ENCODE data around the gene MRAS. TPM values are rescaled to one million over a fixed set of nuclear protein-coding genes. Genes with fewer than 3 reads are reported as not detected.

MRAS gene
- polyA plus RNA-seq, 1 experiment, result 58.3 TPM

DNA sequence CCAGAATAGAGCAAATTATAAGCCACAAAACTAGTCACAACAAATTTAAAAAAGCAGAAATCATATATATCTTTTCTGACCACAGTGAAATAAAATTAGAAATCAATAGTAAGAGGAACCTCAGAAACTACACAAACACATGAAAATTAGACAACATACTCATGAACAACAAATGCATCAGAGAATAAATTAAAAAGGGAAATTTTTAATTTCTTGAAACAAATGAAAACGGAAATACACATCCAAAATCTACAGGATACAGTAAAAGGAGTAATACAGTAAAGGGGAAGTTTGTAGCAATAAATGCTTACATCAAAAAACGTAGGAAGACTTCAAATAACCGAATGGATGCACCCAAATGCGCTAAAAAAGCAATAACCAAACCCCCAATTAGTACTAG lies 37.9 kb upstream of the MRAS start:
- POLR2A ChIA-PET, result no interaction called here
- Histone ChIP-seq H3K27me3 (ENCODE audit: control insufficient read depth, insufficient read depth, low read length) (peaks cover 12% of the 10 kb centered on the region), H3K9me3 (ENCODE audit: control insufficient read depth, insufficient read depth, low read length) (peaks cover 15% of the 10 kb centered on the region), H3K4me3 (ENCODE audit: low read depth, low read length) (no peak overlapping the region), H3K27ac (ENCODE audit: low read depth, low read length) (no peak overlapping the region)
- no peak for DNase-seq (ENCODE audit: low read depth, low spot score)
- CTCF ChIA-PET, result no interaction called here
- TF ChIP-seq, protein P1, sequence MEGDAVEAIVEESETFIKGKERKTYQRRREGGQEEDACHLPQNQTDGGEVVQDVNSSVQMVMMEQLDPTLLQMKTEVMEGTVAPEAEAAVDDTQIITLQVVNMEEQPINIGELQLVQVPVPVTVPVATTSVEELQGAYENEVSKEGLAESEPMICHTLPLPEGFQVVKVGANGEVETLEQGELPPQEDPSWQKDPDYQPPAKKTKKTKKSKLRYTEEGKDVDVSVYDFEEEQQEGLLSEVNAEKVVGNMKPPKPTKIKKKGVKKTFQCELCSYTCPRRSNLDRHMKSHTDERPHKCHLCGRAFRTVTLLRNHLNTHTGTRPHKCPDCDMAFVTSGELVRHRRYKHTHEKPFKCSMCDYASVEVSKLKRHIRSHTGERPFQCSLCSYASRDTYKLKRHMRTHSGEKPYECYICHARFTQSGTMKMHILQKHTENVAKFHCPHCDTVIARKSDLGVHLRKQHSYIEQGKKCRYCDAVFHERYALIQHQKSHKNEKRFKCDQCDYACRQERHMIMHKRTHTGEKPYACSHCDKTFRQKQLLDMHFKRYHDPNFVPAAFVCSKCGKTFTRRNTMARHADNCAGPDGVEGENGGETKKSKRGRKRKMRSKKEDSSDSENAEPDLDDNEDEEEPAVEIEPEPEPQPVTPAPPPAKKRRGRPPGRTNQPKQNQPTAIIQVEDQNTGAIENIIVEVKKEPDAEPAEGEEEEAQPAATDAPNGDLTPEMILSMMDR (IDR thresholded peaks at IDR 0.05; ENCODE audit: low read depth, low read length), result no peak

DNA sequence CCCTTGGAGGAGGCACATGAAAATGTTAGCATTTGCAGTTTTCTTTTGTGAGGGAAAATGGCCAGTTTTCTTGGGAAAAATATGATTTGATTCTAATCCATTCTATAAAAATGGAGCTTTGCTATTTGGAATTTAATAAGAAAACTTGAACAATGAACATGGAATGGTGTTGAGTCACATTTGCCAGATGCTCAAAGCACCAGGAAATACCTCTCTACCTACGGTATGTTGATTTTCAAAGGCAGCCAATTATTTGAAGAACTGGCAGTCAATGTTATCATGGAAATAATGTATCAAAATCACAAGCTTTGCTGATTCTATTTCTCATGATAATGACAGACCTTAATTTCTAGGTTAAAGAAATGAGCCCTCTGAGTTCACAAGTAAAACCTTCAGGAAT lies 33.6 kb upstream of the MRAS start:
- H3K27ac ChIP-seq (ENCODE audit: low read depth, low read length), result no peak overlapping the region
- peaks cover 2% of the 10 kb centered on the region; the same call in 1 of the 2 replicates for H3K9me3 ChIP-seq (ENCODE audit: control insufficient read depth, insufficient read depth, low read length)
- H3K4me3 ChIP-seq (ENCODE audit: low read depth, low read length), result no peak overlapping the region
- H3K27me3 ChIP-seq (ENCODE audit: control insufficient read depth, insufficient read depth, low read length), result peaks cover 32% of the 10 kb centered on the region
- TF ChIP-seq, protein P1 (IDR thresholded peaks at IDR 0.05; ENCODE audit: low read depth, low read length), result no peak
- DNase-seq (ENCODE audit: low read depth, low spot score), result no peak
- ChIA-PET CTCF (interaction anchor here (0.6 to 1.4 kb wide), 2 partner anchors 14 to 16 kb away, joined by 3 read pairs; no protein-coding TSS in a partner anchor), POLR2A (no interaction called here)

DNA sequence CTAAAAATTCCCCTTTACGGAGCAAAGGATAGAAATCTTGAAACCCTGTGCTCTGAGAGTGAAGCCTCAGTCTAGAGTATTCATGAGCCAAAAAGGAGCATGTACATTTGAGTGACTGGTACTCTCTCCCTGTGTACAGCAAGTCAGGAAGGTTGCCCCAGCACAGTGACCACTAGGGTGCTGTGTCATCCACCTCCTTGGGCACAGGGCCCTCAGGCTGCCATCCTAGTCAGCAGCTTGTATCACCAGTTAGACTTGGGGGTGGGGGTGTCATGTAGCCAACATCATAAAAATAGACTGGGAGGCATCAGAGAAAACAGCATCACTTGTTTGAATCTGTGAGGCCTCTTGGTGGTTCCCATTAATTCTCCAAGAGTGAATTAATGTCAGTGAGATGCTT lies 30.7 kb upstream of the MRAS start:
- DNase-seq (ENCODE audit: low read depth, low spot score), result no peak
- ChIA-PET CTCF (interaction anchor here (1.0 kb wide), 1 partner anchor 11 kb away, joined by 3 read pairs; no protein-coding TSS in a partner anchor), POLR2A (no interaction called here)
- Histone ChIP-seq H3K27me3 (ENCODE audit: control insufficient read depth, insufficient read depth, low read length) (peaks cover 32% of the 10 kb centered on the region), H3K27ac (ENCODE audit: low read depth, low read length) (no peak overlapping the region), H3K9me3 (ENCODE audit: control insufficient read depth, insufficient read depth, low read length) (no peaks in the 10 kb centered on the region), H3K4me3 (ENCODE audit: low read depth, low read length) (no peak overlapping the region)
- TF ChIP-seq, protein P1 (IDR thresholded peaks at IDR 0.05; ENCODE audit: low read depth, low read length), result no peak

DNA sequence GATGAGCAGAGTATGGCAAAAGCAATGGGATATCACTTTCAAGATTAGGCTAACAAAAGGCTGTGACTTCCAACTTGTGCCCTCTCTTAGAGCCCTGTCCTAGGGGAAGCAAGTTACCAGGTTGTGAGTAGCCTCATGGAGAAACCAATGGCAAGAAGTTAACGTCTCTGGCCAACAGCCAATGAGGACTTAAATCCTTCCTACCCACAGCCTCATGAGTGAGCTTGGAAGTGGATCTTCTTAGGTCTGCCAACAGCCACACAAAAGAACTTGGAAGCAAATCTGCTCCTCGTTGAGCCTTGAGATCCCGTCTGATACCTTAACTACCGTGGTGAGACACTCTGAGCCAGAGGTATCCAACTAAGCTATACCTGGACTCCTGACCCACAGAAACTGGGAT lies 24.4 kb upstream of the MRAS start:
- no peak for DNase-seq (ENCODE audit: low read depth, low spot score)
- no peak overlapping the region for H3K27ac ChIP-seq (ENCODE audit: low read depth, low read length)
- TF ChIP-seq, protein P1 (IDR thresholded peaks at IDR 0.05; ENCODE audit: low read depth, low read length), result no peak
- peaks cover 20% of the 10 kb centered on the region for H3K27me3 ChIP-seq (ENCODE audit: control insufficient read depth, insufficient read depth, low read length)
- ChIA-PET CTCF (no interaction called here), POLR2A (no interaction called here)
- H3K9me3 ChIP-seq (ENCODE audit: control insufficient read depth, insufficient read depth, low read length), result no peaks in the 10 kb centered on the region
- H3K4me3 ChIP-seq (ENCODE audit: low read depth, low read length), result no peak overlapping the region

- TF ChIP-seq, protein P1 (IDR thresholded peaks at IDR 0.05; ENCODE audit: low read depth, low read length), result no peak
- no peak for DNase-seq (ENCODE audit: low read depth, low spot score)
- Histone ChIP-seq H3K9me3 (ENCODE audit: control insufficient read depth, insufficient read depth, low read length) (no peaks in the 10 kb centered on the region; the same call in 1 of the 2 replicates), H3K4me3 (ENCODE audit: low read depth, low read length) (no peak overlapping the region), H3K27me3 (ENCODE audit: control insufficient read depth, insufficient read depth, low read length) (peaks cover 12% of the 10 kb centered on the region), H3K27ac (ENCODE audit: low read depth, low read length) (no peak overlapping the region)
- CTCF ChIA-PET, result interaction anchor here (0.7 to 1.0 kb wide), 2 partner anchors 89 to 597 kb away, joined by 5 to 10 read pairs; no protein-coding TSS in a partner anchor
- POLR2A ChIA-PET, result interaction anchor here (0.8 kb wide), 1 partner anchor 151 kb away, joined by 3 read pairs; the partner anchor contains the start of gene DBR1
Observed at GRCh38 chr3:138325990-138326389, 22.4 kb upstream of the MRAS start.
